Colonic mucosa (tissue), 4 donors: ENCODE measurements around the gene HTD2. TPM values are rescaled to one million over a fixed set of nuclear protein-coding genes. Genes with fewer than 3 reads are reported as not detected.

Source experiments
- DNase-seq: peaks from one replicate; pipeline ENCODE4 v3.0.0-alpha.2; 2020
- H3K27ac ChIP-seq: fragments of 200-600 bp; one replicate; pipeline ENCODE4 v1.8.0; 2021
- H3K27me3 ChIP-seq: fragments of 200-600 bp; one replicate; pipeline ENCODE4 v1.8.0; 2021
- H3K36me3 ChIP-seq: fragments of 200-600 bp; one replicate; pipeline ENCODE4 v1.8.0; 2021
- H3K4me1 ChIP-seq: fragments of 200-600 bp; one replicate; pipeline ENCODE4 v1.8.0; 2021; ENCODE audit warnings: mild to moderate bottlenecking
- H3K4me3 ChIP-seq: fragments of 200-600 bp; one replicate; pipeline ENCODE4 v1.8.0; 2021
- H3K9ac ChIP-seq, 2 donors: one replicate each; pipeline ENCODE4 v1.7.0; 2013; ENCODE audit warnings: control low read depth in 2 of 2, low read depth in 2 of 2, low read length in 2 of 2
- H3K9me3 ChIP-seq: fragments of 200-600 bp; one replicate; pipeline ENCODE4 v1.8.0; 2021
- intact Hi-C: fragments of 100-400 bp; cut with DNase I; formaldehyde crosslinking; loops from one replicate; pipeline ENCODE4 v1.14.1; 2022
- total RNA-seq, 2 donors: library from RNA; stranded (reverse); fragmentation: NEBNext Ultra II Directional in 1 of 2; extraction: Animal tissue kit (Norgen Biotek cat#: 25700) in 1 of 2; gene quantifications; one replicate each; pipeline ENCODE4 v1.2.1, GENCODE V29; 2021
- TF ChIP-seq, protein P1 (sequence below): fragments of 200-600 bp; IDR thresholded peaks from one replicate; pipeline ENCODE4 v1.8.0; 2022; ENCODE audit warnings: antibody characterized with exemption, mild to moderate bottlenecking
- donor health status: healthy.
- donor health status: DM: no; HTN: no; CAD: no.
- donor health status: DM: no; HTN: no; CAD: no.

HTD2 gene
- total RNA-seq, 2 donors from 2014 or later: 9.6 to 13.6 TPM

DNA sequence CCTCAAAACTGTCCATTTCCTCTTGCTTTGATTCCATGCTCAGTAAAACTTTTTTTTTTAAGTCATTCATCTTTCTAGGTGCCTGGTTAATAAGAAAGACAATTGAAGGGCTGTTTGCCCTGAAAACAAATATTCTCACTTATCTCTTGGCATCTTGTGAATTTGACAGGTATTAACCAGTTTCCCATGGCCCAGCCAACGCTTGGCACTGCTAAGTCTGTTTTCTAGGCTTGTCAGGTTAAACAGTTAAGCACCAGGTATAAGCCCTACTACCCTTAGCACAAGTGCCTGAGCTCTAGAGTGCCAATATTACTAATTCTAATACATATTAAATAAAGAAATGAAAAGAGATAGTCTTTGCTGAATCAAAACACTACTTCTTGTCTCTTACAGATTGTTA lies 62.7 kb downstream of the HTD2 start:
- intact Hi-C loops: no loop called here
- Histone ChIP-seq H3K27ac (no peak overlapping the region), H3K27me3 (no peaks in the 10 kb centered on the region), H3K9me3 (no peaks in the 10 kb centered on the region), H3K4me3 (no peak overlapping the region), H3K36me3 (no peaks in the 10 kb centered on the region), H3K4me1 (no peaks in the 10 kb centered on the region), H3K9ac (no peak overlapping the region)
- TF ChIP-seq, protein P1, sequence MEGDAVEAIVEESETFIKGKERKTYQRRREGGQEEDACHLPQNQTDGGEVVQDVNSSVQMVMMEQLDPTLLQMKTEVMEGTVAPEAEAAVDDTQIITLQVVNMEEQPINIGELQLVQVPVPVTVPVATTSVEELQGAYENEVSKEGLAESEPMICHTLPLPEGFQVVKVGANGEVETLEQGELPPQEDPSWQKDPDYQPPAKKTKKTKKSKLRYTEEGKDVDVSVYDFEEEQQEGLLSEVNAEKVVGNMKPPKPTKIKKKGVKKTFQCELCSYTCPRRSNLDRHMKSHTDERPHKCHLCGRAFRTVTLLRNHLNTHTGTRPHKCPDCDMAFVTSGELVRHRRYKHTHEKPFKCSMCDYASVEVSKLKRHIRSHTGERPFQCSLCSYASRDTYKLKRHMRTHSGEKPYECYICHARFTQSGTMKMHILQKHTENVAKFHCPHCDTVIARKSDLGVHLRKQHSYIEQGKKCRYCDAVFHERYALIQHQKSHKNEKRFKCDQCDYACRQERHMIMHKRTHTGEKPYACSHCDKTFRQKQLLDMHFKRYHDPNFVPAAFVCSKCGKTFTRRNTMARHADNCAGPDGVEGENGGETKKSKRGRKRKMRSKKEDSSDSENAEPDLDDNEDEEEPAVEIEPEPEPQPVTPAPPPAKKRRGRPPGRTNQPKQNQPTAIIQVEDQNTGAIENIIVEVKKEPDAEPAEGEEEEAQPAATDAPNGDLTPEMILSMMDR: no peak
- DNase-seq: no peak

Other genes starting within 250 kb of the HTD2 start
- 1 to 10 TPM; 2.2 to 6.2 TPM for gene DNASE1L3, start 95.5 kb upstream of the HTD2 start, total RNA-seq
- 10 to 100 TPM; 16.5 to 24.5 TPM for gene ABHD6, start 68.7 kb upstream of the HTD2 start, total RNA-seq
- 10 to 100 TPM; 17.8 to 19.5 TPM for gene RPP14, start 275 bp upstream of the HTD2 start, total RNA-seq
- gene PXK, start 26.4 kb downstream of the HTD2 start, total RNA-seq: 10 to 100 TPM in 1 of 2 donors, 1 to 10 TPM in 1; 9.3 to 11.4 TPM
- 10 to 100 TPM; 66.9 to 87.4 TPM for gene PDHB, start 127.3 kb downstream of the HTD2 start, total RNA-seq
- gene KCTD6, start 185.6 kb downstream of the HTD2 start, total RNA-seq: 10 to 100 TPM in 1 of 2 donors, 1 to 10 TPM in 1; 8.1 to 10.2 TPM
- 10 to 100 TPM; 14.6 to 22.4 TPM for gene ACOX2, start 230.7 kb downstream of the HTD2 start, total RNA-seq